Measurements from ENCODE around the gene AFAP1. TPM values are rescaled to one million over a fixed set of nuclear protein-coding genes. Genes with fewer than 3 reads are reported as not detected.

Gene AFAP1
- total RNA-seq, 1 donor from 2014 or later: 84.9 TPM

- Histone ChIP-seq H3K4me3 (no peak overlapping the region), H3K36me3 (no peaks in the 10 kb centered on the region), H3K9me3 (no peaks in the 10 kb centered on the region), H3K4me1 (peaks cover 4 to 10% of the 10 kb centered on the region in 2 donors), H3K27ac (peak overlapping the region; percentile 79 to 81), H3K27me3 (no peaks in the 10 kb centered on the region)
- no peak for DNase-seq (ENCODE audit: low spot score in 2 of 2)
- no peak for TF ChIP-seq CTCF (IDR thresholded peaks at IDR 0.05)
- intact Hi-C loops (cut with DNase I): no loop called here
Observed at GRCh38 chr4:7831858-7832730, 107.6 kb downstream of the AFAP1 start.

- Histone ChIP-seq H3K27me3 (no peaks in the 10 kb centered on the region), H3K36me3 (peaks cover 0 to 3% of the 10 kb centered on the region in 2 donors), H3K27ac (peak overlapping the region; percentile 79 to 81), H3K4me1 (peaks cover 4 to 10% of the 10 kb centered on the region in 2 donors), H3K4me3 (no peak overlapping the region), H3K9me3 (no peaks in the 10 kb centered on the region)
- intact Hi-C loops (cut with DNase I): no loop called here
- DNase-seq (ENCODE audit: low spot score in 2 of 2): no peak
- TF ChIP-seq CTCF (IDR thresholded peaks at IDR 0.05): no peak
Observed at GRCh38 chr4:7831330-7831729, 108.3 kb downstream of the AFAP1 start.

GRCh38 chr4:7830747-7831146, 108.9 kb downstream of the AFAP1 start:
- Histone ChIP-seq H3K4me1 (peaks cover 4 to 10% of the 10 kb centered on the region in 2 donors), H3K27me3 (no peaks in the 10 kb centered on the region), H3K9me3 (no peaks in the 10 kb centered on the region), H3K36me3 (peaks cover 0 to 8% of the 10 kb centered on the region in 2 donors), H3K27ac (peak overlapping the region; percentile 79 to 81), H3K4me3 (no peak overlapping the region)
- intact Hi-C loops (cut with DNase I): no loop called here
- DNase-seq (ENCODE audit: low spot score in 2 of 2): no peak
- TF ChIP-seq CTCF (IDR thresholded peaks at IDR 0.05): no peak

GRCh38 chr4:7829652-7830580, 109.7 kb downstream of the AFAP1 start:
- no peak for TF ChIP-seq CTCF (IDR thresholded peaks at IDR 0.05)
- Histone ChIP-seq H3K4me1 (peaks cover 4 to 10% of the 10 kb centered on the region in 2 donors), H3K36me3 (peaks cover 0 to 8% of the 10 kb centered on the region in 2 donors), H3K9me3 (no peaks in the 10 kb centered on the region), H3K4me3 (no peak overlapping the region), H3K27me3 (no peaks in the 10 kb centered on the region), H3K27ac (peak overlapping the region; percentile 79 to 81)
- DNase-seq (ENCODE audit: low spot score in 2 of 2): no peak
- intact Hi-C loops (cut with DNase I): no loop called here

- intact Hi-C loops (cut with DNase I): no loop called here
- peaks cover 4 to 14% of the 10 kb centered on the region in 2 donors for H3K4me1 ChIP-seq
- H3K27ac ChIP-seq: peak overlapping the region; percentile 79 to 81
- H3K36me3 ChIP-seq: peaks cover 0 to 8% of the 10 kb centered on the region in 2 donors
- no peak for DNase-seq (ENCODE audit: low spot score in 2 of 2)
- no peak for TF ChIP-seq CTCF (IDR thresholded peaks at IDR 0.05)
- no peaks in the 10 kb centered on the region for H3K27me3 ChIP-seq
- H3K9me3 ChIP-seq: no peaks in the 10 kb centered on the region
- H3K4me3 ChIP-seq: no peak overlapping the region
Observed at GRCh38 chr4:7828793-7829301, 110.8 kb downstream of the AFAP1 start.
